ENCODE results near the gene RPS21.
A peak's percentile ranks its signal among the peaks of the same experiment; 100 is the strongest.

- TF ChIP-seq REST (IDR thresholded peaks at IDR 0.05; ENCODE audit: low read depth) (no peak), EZH2 (IDR thresholded peaks at IDR 0.05) (no peak), CTCF (IDR thresholded peaks at IDR 0.05 in 2 of 3, conservative IDR thresholded peaks at IDR 0.05 in 1 of 3; ENCODE audit: borderline replicate concordance in 1 of 3, insufficient read depth in 1 of 3, low read depth in 2 of 3, low read length in 2 of 3) (no peak), MAX (IDR thresholded peaks at IDR 0.05) (no peak), EZH2phosphoT487 (IDR thresholded peaks at IDR 0.05; ENCODE audit: borderline replicate concordance) (no peak), CEBPB (IDR thresholded peaks at IDR 0.05; ENCODE audit: low read depth) (no peak), POLR2AphosphoS5 (IDR thresholded peaks at IDR 0.05; ENCODE audit: low read depth, low read length) (peak; percentile 19; the same call in 1 of the 2 replicates), ZBTB33 (IDR thresholded peaks at IDR 0.05; ENCODE audit: extremely low read depth, insufficient replicate concordance, low read length) (no peak), SIN3A (IDR thresholded peaks at IDR 0.05; ENCODE audit: low read depth) (no peak), ZNF274 (IDR thresholded peaks at IDR 0.05; ENCODE audit: low read depth, low read length) (no peak), TCF7L2 (IDR thresholded peaks at IDR 0.05; ENCODE audit: borderline replicate concordance, extremely low read depth, insufficient read depth, insufficient read length) (no peak), SP1 (IDR thresholded peaks at IDR 0.05; ENCODE audit: low read depth) (no peak), POLR2A (IDR thresholded peaks at IDR 0.05; ENCODE audit: borderline replicate concordance, extremely low read depth, insufficient read depth, insufficient read length) (no peak)
Observed at GRCh38 chr20:62366370-62367135, 20.4 kb upstream of the RPS21 start.

Measured in HCT116 (cell line).